B cell (primary cell): ENCODE measurements around the gene IWS1. TPM values are rescaled to one million over a fixed set of nuclear protein-coding genes. Genes with fewer than 3 reads are reported as not detected.
"Not testable (repeated sequence)": the region's sequence is repeated elsewhere in the genome, so short reads cannot be mapped to it uniquely, and the experiment has no call there.

Source experiments
- ATAC-seq: fragments of 200-7000 bp; cut with Tn5 transposase; one replicate; pipeline ENCODE4 v1.10.0; 2021; ENCODE audit warnings: low read depth, mild to moderate bottlenecking, moderate number of reproducible peaks, moderate library complexity
- CTCF ChIA-PET: fragments of 350-600 bp; sonication (Branson Sonifier 250); formaldehyde crosslinking; loops from one replicate; lab custom pipeline; 2021; ENCODE audit warnings: antibody characterized with exemption, inconsistent platforms; lab: Charles Lee
- POLR2A ChIA-PET: fragments of 350-600 bp; sonication (Branson Sonifier 250); formaldehyde crosslinking; loops from one replicate; lab custom pipeline; 2021; ENCODE audit warnings: antibody characterized with exemption; lab: Charles Lee
- DNase-seq: peaks from one replicate; pipeline ENCODE4 v3.0.0; 2013
- H2AFZ ChIP-seq: 2 replicates; pipeline ENCODE4 v1.6.1; 2012; ENCODE audit warnings: mild to moderate bottlenecking, low read depth, low read length; ENCODE audit not compliant: insufficient read depth, poor library complexity, severe bottlenecking
- H3K27ac ChIP-seq, 2 donors: 1 replicate in 1 of 2; 2 replicates in 1 of 2; pipeline ENCODE4 v1.5.1; 2012 to 2013; ENCODE audit warnings: low read length in 2 of 2, mild to moderate bottlenecking in 2 of 2, moderate library complexity in 1 of 2
- H3K27me3 ChIP-seq, 4 experiments: fragments of 200-600 bp in 1 of 4; sonication (generic) in 1 of 4; replicated peaks in 1 of 4; 1 replicate in 2 of 4; 2 replicates in 2 of 4; pipeline versions ENCODE4 v1.6.1 to v1.7.0; 2013 to 2016; ENCODE audit warnings: low read length in 3 of 4, mild to moderate bottlenecking in 2 of 4, mixed read lengths in 1 of 4, moderate library complexity in 1 of 4; ENCODE audit not compliant: insufficient read depth in 4 of 4, control insufficient read depth in 3 of 4; ENCODE audit errors: control extremely low read depth in 1 of 4
- H3K36me3 ChIP-seq, 2 experiments: replicated peaks in 1 of 2; 1 replicate in 1 of 2; 2 replicates in 1 of 2; pipeline versions ENCODE4 v1.6.1 to v1.7.1; 2013; ENCODE audit warnings: low read length in 1 of 2; ENCODE audit not compliant: insufficient read depth in 2 of 2, control insufficient read depth in 1 of 2; ENCODE audit errors: control extremely low read depth in 1 of 2, extremely low read depth in 1 of 2
- H3K4me1 ChIP-seq, 2 donors: fragments of 200-600 bp in 1 of 2; sonication (generic) in 1 of 2; 1 replicate in 1 of 2; 2 replicates in 1 of 2; pipeline versions ENCODE4 v1.5.1 to v1.6.1; 2013 to 2017; ENCODE audit warnings: low read length in 2 of 2; ENCODE audit not compliant: control insufficient read depth in 2 of 2, insufficient read depth in 2 of 2
- H3K4me2 ChIP-seq: replicated peaks from 2 replicates; pipeline ENCODE3; 2012; ENCODE audit warnings: mild to moderate bottlenecking, low read depth, low read length; ENCODE audit not compliant: poor library complexity, severe bottlenecking
- H3K4me3 ChIP-seq, 5 experiments: fragments of 200-600 bp in 1 of 5; sonication (generic) in 1 of 5; 1 replicate in 3 of 5; 2 replicates in 2 of 5; pipeline versions ENCODE4 v1.5.1 to v1.7.0; 2011 to 2016; ENCODE audit warnings: low read length in 4 of 5, mild to moderate bottlenecking in 4 of 5, low read depth in 2 of 5, control low read depth in 1 of 5, moderate library complexity in 1 of 5; ENCODE audit not compliant: insufficient read depth in 1 of 5; ENCODE audit errors: control extremely low read depth in 1 of 5, extremely low read depth in 1 of 5
- H3K79me2 ChIP-seq: fragments of 200-600 bp; sonication (generic); one replicate; pipeline ENCODE4 v1.6.0; 2016; ENCODE audit warnings: low read length; ENCODE audit not compliant: control insufficient read depth, insufficient read depth
- H3K9ac ChIP-seq: fragments of 200-600 bp; sonication (generic); 2 replicates; pipeline ENCODE4 v1.6.1; 2017; ENCODE audit warnings: mild to moderate bottlenecking, low read length, moderate library complexity
- H3K9me3 ChIP-seq, 3 donors: one replicate each; pipeline versions ENCODE4 v1.6.1 to v1.7.1; 2013; ENCODE audit warnings: low read length in 2 of 3; ENCODE audit not compliant: control insufficient read depth in 2 of 3, insufficient read depth in 1 of 3; ENCODE audit errors: control extremely low read depth in 1 of 3
- H4K20me1 ChIP-seq: 2 replicates; pipeline ENCODE4 v1.6.0; 2012; ENCODE audit warnings: mild to moderate bottlenecking, low read length; ENCODE audit not compliant: insufficient read depth, control insufficient read depth, poor library complexity, severe bottlenecking
- H3K27ac Mint-ChIP-seq: one replicate; pipeline ENCODE4 v1.8.0; 2021; ENCODE audit warnings: mixed read lengths
- H3K27me3 Mint-ChIP-seq: one replicate; pipeline ENCODE4 v1.8.0; 2021; ENCODE audit warnings: mixed read lengths
- H3K4me1 Mint-ChIP-seq: one replicate; pipeline ENCODE4 v1.8.0; 2021; ENCODE audit warnings: mixed read lengths
- H3K4me3 Mint-ChIP-seq: one replicate; pipeline ENCODE4 v1.8.0; 2021; ENCODE audit warnings: mixed read lengths
- H3K9me3 Mint-ChIP-seq: one replicate; pipeline ENCODE4 v1.8.0; 2022; ENCODE audit warnings: mixed read lengths; ENCODE audit not compliant: insufficient read depth
- EZH2 ChIP-seq: IDR thresholded peaks from 2 replicates; pipeline ENCODE4 v1.6.1; 2012; ENCODE audit warnings: borderline replicate concordance, low read depth, mild to moderate bottlenecking, moderate library complexity, low read length; ENCODE audit not compliant: insufficient read depth, poor library complexity, severe bottlenecking
- WGBS: methylation state at CpG from one replicate; pipeline ENCODE4 v1.1.5; 2013; ENCODE audit warnings: missing lambda C conversion rate; ENCODE audit not compliant: insufficient coverage; 5-methylcytosine and 5-hydroxymethylcytosine counted together
- intact Hi-C: fragments of 100-400 bp; cut with micrococcal nuclease; formaldehyde crosslinking; loops from one replicate; pipeline ENCODE4 v1.10.0; 2022
- polyA plus RNA-seq: library from polyadenylated mRNA; depleted of rRNA; stranded (reverse); fragments of >200 nt; gene quantifications from 2 replicates; pipeline ENCODE4 v1.2.3, GENCODE V29; 2012
- total RNA-seq, 2 donors: library from RNA; stranded (reverse); fragments of 120-200 nt in 1 of 2; gene quantifications; 1 replicate in 1 of 2; 2 replicates in 1 of 2; pipeline versions ENCODE4 v1.2.3 to v1.2.4, GENCODE V29; 2013 to 2022
- TF ChIP-seq, protein P1 (sequence below): fragments of 200-600 bp; IDR thresholded peaks from one replicate; pipeline ENCODE4 v1.8.0; 2022; ENCODE audit warnings: antibody characterized with exemption, mild to moderate bottlenecking

Gene IWS1
- total and polyA plus RNA-seq, 2 donors (not counting 1 experiment from before 2014, with no cell fraction given), result 22.5 to 45.9 TPM

DNA sequence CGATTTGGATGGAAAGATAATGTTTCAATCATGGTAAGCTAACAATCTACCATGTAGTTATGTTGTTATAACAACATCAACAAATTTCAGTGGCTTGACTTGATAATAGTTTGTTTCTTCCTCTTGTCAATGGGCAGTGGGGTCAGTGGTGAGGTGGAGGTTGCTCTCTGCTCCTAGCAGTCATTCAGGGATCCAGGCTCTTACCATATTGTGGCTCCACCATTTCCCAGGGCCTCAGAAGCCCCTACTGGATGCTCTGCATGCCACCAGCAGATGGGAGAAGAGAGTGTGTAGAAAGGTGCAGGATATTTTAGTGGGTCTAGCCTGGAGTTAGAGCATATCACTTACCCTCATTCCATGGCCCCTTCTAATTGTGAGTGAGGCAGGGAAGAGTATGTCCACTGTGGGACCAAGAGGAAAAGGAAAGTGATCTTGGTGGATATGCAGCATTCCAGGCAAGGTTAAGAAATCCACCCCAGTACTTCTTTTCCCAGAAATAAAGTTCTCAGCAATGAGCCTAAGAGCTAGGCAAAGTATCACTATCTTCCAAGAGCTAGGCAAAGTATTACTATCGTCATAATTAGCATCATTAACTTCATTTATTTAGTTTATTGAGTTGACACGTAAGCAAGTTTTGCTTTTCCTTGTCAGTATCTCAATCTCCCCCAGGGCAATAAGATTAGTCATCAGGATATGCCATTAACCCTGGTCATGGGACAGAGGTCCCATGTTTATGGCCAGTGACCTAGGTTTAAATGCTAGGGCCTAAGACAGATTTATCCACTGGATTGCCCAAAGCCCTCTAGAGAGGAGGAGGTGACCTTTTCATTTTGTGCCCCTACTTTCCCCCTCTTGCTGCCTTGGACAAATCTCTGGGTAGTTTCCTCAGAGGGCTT, 4.2 kb upstream of the IWS1 start:
- peaks cover 0 to 2% (median 0%) of the 10 kb centered on the region in 4 experiments for H3K27me3 ChIP-seq
- no peak overlapping the region for H3K27ac Mint-ChIP-seq
- no CpG with 5 or more reads among the region's 3 CpGs for WGBS
- H3K4me3 Mint-ChIP-seq, result no peak overlapping the region
- H3K36me3 ChIP-seq, result no peaks in the 10 kb centered on the region
- no peak overlapping the region for H3K4me2 ChIP-seq
- no peak for ATAC-seq
- H3K27ac ChIP-seq, result no peak overlapping the region
- H3K27me3 Mint-ChIP-seq, result peaks cover 10% of the 10 kb centered on the region
- no peak overlapping the region for H3K9ac ChIP-seq
- ChIA-PET CTCF (no interaction called here), POLR2A (no interaction called here)
- TF ChIP-seq, protein P1, sequence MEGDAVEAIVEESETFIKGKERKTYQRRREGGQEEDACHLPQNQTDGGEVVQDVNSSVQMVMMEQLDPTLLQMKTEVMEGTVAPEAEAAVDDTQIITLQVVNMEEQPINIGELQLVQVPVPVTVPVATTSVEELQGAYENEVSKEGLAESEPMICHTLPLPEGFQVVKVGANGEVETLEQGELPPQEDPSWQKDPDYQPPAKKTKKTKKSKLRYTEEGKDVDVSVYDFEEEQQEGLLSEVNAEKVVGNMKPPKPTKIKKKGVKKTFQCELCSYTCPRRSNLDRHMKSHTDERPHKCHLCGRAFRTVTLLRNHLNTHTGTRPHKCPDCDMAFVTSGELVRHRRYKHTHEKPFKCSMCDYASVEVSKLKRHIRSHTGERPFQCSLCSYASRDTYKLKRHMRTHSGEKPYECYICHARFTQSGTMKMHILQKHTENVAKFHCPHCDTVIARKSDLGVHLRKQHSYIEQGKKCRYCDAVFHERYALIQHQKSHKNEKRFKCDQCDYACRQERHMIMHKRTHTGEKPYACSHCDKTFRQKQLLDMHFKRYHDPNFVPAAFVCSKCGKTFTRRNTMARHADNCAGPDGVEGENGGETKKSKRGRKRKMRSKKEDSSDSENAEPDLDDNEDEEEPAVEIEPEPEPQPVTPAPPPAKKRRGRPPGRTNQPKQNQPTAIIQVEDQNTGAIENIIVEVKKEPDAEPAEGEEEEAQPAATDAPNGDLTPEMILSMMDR, result no peak
- no peak for TF ChIP-seq EZH2
- H3K79me2 ChIP-seq, result peaks cover 10% of the 10 kb centered on the region
- H3K4me3 ChIP-seq, result no peak overlapping the region
- H2AFZ ChIP-seq, result no peak overlapping the region
- H3K9me3 ChIP-seq, result peaks cover 0 to 5% (median 0%) of the 10 kb centered on the region in 3 donors
- no peaks in the 10 kb centered on the region for H4K20me1 ChIP-seq
- peaks cover 6 to 11% of the 10 kb centered on the region in 2 donors for H3K4me1 ChIP-seq
- H3K4me1 Mint-ChIP-seq, result peaks cover 16% of the 10 kb centered on the region
- DNase-seq, result no peak
- H3K9me3 Mint-ChIP-seq, result peaks cover 3% of the 10 kb centered on the region
- intact Hi-C loops, result no loop called here

DNA sequence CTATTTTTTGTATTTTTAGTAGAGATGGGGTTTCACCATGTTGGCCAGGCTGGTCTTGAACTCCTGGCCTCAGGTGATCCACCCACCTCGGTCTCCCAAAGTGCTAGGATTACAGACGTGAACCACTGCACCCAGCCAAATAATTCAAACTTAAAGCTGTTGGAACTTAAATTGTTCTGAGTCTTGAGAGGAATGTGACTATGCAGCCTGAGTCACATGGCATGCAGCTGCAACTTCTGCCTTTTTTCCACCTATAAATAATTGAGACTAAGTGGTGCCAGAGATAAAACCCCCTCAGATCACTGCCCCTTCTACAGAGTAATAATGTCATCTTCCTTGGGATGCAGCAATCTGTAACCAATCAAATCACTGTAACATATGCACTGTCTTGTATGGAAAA, 3.1 kb upstream of the IWS1 start:
- H3K4me3 ChIP-seq, H3K36me3 ChIP-seq, H3K27me3 ChIP-seq, H3K4me2 ChIP-seq, DNase-seq, H3K27ac ChIP-seq, H3K27ac Mint-ChIP-seq, H3K9me3 Mint-ChIP-seq, POLR2A ChIA-PET, H3K27me3 Mint-ChIP-seq, H3K9ac ChIP-seq, ATAC-seq, H2AFZ ChIP-seq, H4K20me1 ChIP-seq, H3K9me3 ChIP-seq, H3K4me3 Mint-ChIP-seq: not testable (repeated sequence)
- intact Hi-C loops, result loop anchor here (5.0 kb wide), 2 partner anchors 112 to 118 kb away; partner anchors contain the start of genes GPR17 and PROC
- no CpG with 5 or more reads among the region's 2 CpGs for WGBS
- Histone ChIP-seq H3K4me1 (peaks cover 11 to 21% of the 10 kb centered on the region in 2 donors), H3K79me2 (peaks cover 20% of the 10 kb centered on the region)
- H3K4me1 Mint-ChIP-seq, result peaks cover 21% of the 10 kb centered on the region
- CTCF ChIA-PET, result interaction anchor here (1.9 kb wide), 1 partner anchor 166 kb away, joined by 4 read pairs; no protein-coding TSS in a partner anchor
